ENCODE measurements around the gene ARMC7.
"Not testable (repeated sequence)": the region's sequence is repeated elsewhere in the genome, so short reads cannot be mapped to it uniquely, and the experiment has no call there.

The ARMC7 gene

DNA sequence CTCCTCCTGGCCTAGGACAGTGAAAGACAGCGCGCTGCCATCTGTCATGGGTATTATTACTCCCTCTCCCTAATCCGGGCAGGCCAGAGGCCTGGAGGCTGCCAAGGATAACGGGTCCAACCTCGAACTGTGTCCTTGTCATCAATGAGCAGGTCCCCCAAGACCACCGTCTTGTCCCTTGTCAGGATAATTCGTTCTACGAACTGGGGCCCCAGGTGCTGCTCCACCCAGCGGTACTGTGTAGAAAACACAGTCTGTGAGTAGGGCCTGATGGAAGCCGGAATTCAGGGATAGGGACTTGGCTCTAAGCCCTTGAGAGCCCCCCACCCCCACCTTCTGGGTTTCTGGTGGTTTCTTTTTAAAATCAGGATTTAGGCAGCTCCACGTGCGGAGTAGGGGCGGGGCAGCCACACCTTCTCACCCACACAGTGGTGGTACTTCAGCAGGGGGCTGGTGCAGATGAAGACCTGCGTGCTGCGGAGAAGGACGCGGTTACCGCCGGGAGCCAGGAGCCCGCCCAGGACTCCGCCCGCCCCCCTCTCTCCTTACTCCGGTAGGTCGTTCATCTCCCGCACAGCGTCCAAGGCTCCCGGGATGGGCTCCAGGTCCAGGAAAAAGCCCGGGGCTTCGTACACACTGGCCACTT, 21.0 kb downstream of the ARMC7 start:
- no peak for FAIRE-seq

DNA sequence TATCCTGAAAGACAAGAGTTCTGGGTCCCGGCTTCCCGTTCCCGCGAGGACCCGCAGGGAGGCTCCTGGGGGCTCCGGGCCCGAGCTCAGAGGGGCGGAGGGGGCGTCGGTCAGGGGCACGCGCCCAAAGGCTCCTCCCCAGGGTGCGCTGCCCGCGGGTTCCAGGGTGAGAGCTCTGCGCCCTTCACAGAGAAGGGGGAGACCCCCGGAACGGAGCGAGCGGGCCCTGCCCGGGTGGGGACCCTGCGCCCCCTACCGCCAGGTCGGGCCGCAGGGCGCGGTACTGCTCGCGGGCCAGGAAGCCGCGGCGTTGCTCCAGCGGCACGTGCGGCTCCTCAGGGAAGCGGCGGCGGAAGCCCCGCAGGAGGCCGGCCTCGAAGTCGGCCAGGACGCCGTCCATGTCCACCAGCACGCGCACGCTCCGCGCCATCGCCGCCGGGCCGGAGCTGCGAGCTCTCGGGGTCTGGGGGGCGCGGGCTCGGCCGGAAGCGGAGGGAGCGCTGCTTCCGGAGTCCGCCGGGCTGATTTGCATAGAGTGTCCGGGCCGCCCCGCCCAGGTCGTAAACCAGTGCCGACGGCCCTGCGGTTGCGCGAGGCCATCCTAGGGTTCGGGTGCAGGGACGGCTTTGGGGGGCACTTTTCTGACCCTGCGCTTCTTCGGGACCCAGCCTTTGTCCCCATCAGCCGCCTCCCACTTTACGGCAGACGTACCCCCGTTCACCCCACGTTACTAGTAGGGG, 21.7 kb downstream of the ARMC7 start, which contains the start of gene NT5C:
Gene NT5C, minus strand, starts transcription at position 465 of the 740 bp plus-strand sequence. Its CDS starts 35 bp downstream, at position 430.
- no peak for FAIRE-seq

DNA sequence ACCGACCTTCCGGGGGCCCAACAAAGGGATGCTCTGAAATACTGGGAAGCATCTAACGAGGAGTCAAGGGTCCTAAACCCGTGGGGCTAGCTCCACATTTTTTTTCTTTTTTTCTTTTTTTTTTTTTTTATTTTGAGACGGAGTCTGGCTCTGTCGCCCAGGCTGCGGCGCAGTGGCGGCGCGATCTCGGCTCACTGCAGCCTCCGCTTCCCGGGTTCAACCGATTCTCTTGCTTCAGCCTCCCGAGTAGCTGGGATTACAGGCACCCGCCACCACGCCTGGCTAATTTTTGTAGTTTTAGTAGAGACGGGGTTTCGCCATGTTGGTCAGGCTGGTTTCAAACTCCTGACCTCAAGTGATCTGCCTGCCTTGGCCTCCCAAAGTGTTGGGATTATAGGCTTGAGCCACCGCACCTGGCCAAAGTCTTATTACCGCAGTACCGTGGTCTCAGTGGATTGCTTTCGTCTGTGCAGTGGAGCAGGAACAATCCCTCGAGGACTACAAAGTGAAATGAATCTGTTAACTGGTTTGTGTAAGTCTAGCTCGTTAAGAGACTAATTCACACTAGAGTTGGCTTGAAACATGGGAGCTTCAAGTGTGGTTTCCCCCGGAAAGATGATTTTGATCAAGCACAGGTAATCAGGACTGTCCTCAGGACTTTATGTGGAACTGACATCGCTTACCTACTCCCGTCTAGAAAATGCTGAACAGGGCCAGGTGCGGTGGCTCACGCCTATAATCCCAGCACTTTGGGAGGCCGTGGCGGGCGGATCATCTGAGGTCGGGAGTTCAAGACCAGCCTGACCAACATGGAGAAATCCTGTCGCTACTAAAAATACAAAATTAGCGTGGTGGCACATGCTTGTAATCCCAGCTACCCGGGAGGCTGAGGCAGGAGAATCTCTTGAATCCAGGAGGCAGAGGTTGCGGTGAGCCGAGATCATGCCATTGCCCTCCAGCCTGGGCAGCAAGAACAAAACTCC, 22.5 kb downstream of the ARMC7 start:
- FAIRE-seq: not testable (repeated sequence)

DNA sequence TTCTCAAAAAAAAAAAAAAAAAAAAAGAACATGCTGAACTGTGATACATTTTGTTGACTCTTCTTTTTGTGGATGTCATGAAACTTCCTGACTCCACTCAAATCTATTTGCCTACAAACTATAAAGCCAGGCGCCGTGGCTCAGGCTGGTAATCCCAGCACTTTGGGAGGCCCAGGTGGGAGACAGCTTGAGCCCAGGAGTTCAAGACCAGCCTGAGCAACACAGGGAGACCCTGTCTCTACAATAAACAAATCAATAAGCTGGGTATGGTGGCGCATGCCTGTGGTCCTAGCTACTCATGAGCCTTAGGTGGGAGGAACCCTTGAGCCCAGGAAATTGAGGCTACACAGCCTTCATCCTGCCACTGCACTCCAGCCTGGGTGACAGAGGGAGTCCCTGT, 23.2 kb downstream of the ARMC7 start:
- FAIRE-seq: no peak

DNA sequence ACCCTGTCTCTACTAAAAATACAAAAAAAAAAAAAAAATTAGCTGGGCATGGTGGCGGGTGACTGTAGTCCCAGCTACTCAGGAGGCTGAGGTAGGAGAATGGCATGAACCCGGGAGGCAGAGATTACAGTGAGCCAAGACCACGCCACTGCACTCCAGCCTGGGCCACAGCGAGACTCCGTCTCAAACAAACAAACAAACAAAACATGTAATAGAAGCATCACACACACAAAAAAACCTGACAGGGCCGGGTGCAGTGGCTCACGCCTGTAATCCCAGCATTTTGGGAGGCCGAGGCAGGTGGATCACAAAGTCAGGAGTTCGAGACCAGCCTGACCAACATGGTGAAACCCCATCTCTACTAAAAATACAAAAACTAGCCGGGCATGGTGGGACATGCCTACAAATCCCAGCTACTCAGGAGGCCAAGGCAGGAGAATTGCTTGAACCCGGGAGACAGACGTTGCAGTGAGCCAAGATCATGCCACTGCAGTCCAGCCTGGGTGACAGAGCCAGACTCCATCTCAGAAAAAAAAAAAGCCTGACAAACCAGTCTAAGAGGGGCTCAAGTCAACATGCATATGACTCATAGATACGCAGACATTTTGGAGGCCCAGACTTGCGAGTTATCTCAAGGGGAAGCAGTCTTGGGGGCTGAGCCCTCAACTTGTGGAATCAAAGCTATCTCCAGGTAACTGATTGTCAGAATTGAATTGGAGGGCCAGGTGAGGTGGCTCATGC, 24.0 kb downstream of the ARMC7 start:
- not testable (repeated sequence) for FAIRE-seq

DNA sequence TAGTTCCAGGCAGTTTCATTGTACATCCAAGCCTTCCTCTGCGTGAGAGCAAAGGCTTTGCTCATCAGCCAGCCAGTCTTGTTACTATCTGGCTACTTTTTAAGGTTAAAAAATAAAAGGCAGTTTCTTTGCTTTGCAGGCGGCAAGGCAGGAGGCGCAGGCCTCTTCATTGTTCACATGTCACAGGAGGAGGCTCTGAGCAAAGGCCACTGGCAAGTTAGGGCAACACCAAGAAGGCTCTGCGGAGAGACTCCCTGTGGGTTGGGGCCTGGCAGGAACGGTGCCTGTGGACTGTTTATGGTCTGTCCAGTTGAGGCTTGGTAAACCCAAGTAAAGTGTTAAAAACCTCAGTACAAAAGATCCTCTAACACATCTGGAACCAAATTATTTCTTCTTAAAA, 25.7 kb downstream of the ARMC7 start:
- no peak for FAIRE-seq

DNA sequence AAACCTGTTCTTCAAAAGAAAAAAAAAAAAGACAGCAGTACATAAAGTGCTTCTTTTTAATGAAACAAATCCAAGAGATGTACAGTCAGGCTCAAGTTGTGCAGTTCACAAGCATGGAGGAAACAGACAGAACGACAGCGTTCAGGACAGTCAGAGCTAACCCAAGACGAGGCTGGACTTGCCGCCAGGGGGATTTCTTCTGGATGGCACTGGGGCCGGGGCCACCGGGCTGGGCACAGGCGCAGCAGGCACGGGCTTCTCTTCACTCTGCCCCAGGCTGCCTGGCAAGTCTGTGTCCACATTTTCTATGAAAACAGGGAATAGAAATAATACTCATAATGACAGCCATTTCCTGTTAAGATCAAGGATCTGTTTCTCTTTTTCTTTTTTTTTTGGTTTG, 26.2 kb downstream of the ARMC7 start:
- no peak for FAIRE-seq

DNA sequence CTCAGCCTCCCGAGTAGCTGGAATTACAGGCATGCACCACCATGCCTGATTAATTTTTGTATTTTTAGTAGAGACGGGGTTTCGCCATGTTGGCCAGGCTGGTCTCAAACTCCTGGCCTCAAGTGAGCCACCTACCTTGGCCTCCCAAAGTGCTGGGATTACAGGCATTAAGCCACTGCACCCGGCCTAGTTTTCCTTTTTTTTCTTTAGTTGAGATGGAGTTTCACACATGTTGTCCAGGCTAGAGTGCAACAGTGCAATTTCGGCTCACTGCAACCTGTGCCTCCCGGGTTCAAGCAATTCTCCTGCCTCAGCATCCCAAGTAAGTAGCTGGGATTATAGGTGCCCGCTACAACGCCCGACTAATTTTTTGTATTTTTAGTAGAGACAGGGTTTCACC, 28.0 kb downstream of the ARMC7 start:
- not testable (repeated sequence) for FAIRE-seq

DNA sequence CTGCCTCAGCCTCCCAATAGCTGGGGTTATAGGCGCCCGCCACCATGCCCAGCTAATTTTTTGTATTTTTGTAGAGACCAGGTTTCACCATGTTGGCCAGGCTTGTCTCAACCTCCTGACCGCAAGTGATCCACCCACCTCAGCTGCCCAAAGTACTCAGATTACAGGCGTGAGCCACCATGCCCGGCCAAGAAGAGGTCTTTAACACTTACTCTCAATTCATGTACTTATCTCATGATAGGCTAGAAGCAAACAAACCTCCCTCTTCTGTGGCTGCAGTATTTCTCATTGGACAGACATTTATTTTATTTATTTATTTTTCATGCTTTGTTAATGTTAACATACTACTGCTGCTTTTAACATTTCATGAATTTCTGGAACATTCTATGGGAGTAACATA, 28.8 kb downstream of the ARMC7 start:
- FAIRE-seq: no peak

DNA sequence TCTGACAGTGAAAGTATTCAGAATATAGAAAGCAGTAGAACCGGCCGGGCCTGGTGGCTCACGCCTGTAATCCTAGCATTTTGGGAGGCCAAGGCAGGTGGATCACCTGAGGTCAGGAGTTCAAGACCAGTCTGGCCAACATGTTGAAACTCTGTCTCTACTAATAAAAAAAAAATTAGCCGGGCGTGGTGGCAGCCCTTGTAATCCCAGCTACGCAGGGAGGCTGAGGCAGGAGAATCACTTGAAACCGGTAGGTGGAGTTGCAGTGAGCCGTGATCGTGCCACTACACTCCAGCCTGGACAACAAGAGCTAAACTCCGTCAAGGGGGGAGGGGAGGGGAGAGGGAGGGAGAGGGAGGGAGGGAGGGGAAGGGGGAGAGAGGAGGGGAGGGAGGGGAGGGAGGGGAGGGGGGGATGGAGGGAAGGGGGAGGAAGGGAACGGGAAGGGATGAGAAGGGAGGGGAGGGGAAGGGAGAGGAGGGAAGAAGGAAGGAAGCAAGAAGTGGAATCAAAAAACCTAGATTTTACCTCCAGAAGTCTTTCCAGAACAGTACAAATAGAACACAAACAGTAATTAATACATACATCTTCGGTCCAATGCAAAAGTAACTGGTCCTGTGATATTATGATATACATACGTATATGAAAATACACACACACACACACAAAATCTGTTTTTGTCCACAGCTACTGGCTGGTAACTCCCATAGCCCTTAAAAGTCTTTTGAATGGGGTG, 32.6 kb downstream of the ARMC7 start:
- FAIRE-seq: no peak

DNA sequence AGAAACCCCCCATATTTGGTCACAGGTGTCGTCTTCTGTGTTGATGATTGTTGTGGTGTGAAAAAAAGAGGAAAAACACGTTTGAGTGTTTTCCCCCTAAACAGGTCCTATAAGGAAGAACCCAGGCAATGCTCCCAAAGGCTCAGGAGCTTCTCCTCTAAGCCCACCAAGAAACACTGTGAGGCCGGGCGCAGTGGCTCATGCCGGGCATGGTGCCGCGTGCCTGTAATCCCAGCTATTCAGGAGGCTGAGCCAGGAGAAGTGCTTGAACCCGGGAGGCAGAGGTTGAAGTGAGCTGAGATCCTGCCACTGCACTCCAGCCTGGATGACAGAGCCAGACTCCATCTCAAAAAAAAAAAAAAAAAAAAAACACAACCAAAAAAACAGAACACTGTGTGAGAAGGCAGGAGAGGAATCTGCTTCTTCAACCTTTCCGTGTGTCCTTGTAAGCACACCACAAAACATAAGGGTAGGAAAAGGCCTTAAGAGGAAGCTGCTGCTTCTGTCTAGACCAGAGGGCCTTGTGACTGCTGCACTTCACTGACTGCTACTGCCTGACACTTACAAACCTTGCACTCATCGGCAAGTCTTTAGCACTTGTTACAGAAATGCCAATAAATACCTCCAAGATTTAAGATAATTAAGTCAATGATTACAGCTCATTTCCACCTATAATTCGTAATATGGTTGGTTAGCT, 35.2 kb downstream of the ARMC7 start:
- FAIRE-seq: no peak

DNA sequence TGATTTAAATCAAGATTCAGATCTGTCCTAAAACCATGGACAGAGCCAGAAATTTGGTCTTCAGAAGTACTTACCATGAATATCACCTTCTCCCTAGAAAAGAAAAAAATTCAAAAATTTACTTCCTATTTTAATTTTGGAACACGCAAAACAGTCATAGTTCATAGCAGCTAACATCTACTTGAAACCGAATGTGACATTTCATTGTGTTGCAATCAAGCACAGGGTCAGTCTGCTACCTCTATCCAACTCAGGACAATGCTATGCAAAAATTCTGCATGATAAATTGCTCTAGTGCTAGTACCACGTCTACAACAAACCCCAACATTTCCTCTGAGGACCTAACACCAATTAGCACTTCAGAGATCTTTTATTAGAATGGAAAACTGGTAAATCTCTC, 36.8 kb downstream of the ARMC7 start:
- FAIRE-seq: no peak

DNA sequence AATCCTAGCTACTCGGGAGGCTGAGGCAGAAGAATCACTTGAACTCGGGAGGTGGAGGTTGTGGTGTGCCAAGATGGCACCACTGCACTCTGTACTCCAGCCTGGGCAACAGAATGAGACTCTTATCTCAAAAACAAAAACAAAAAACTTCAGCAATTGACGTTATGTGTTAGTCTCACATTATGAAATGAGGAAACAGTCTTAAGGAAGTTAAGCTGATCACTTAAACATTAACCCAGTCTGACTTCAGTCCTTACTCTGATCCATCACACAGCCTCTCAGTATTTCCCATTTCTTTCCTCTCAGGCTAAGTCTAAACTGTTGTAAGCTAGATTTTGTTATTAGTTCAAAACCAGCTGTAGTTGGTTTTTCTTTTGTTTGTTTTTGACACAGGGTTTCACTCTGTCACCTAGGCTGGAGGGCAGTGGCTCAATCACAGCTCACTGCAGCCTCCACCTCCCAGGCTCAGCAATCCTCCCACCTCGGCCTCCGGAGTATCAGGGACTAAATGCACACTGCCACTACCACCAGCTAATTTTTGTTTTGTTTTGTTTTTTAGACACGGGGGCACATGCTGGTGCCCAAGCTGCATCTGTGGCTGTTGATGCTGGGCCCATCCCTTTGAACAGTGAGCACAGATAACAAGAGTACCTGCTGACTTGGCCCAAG, 38.2 kb downstream of the ARMC7 start:
- no peak for FAIRE-seq

DNA sequence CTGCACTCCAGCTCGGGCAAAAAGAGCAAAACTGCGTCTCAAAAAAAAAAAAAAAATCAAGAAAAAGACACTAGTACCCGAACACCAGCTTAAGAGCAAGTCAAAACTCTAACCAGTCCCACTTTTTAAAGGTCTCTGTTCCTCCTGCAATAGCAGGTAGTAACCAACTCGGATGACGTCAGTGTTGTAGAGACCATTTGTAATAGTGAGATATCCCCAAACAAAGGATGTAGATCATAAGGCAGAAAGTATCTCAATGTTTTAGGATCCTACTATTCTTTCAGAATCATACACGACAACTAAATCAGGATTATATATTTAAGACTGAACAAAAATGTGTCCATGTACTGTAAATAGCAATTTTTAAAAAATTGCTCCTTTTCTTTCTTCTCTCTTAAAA, 42.2 kb downstream of the ARMC7 start:
- no peak for FAIRE-seq

DNA sequence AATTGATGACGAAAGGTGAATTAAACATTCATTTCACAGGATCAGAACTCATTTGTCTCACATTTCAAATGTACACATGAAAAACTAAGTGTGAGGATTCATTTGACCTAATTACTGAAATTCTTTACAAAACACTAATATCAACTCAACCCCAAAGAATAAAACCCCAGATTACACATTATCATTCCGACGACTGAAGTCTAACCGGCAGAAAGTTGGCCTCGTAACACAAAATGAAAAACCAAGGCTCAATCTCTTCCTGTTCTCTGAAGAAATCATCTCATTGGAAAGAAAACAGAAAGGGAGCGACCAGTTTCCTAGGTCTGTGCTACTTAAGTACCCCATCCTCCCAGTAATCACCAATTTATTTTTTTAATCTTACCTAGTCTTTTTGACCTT, 42.8 kb downstream of the ARMC7 start:
- FAIRE-seq: no peak

DNA sequence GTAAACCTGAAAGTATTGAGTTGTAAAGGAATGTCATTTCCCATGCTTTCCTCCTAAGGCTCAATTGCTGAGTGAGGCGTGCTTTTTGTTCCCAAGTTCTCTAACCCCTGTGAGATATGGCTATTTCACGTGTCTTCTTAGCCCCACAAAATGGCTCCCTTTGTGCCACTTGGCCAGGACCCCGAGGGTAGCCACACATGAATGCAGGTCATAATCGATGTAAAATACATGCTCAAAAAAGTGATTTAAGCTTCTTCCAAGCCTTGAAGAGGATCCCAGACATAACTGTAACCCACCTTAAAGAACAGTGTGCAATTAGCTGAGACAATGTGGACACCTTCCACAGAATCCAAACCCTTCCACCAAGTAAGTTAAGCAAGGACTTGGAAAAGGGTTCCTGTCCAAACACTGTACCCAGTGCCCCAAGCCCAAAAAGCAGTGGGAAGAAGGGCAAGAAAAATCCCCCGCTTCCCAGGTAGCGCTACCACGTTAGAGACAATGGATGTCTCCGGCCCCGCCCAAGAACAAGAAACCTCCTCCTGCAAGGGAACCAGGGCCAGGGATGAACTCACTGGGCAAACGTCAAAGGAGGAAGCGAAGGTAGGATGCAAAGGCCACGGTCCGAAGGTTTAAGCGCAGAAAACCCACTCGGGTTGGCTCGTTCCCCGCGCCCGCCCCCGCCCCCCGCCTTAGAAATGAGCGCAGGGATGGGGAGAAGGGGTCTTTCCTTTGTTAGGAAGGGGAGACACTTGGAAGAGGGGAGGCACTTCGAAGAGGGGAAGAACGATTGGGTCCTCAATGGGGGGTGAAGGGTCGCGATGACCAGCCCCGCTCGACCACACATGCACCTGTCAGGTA, 43.4 kb downstream of the ARMC7 start:
- FAIRE-seq: no peak

DNA sequence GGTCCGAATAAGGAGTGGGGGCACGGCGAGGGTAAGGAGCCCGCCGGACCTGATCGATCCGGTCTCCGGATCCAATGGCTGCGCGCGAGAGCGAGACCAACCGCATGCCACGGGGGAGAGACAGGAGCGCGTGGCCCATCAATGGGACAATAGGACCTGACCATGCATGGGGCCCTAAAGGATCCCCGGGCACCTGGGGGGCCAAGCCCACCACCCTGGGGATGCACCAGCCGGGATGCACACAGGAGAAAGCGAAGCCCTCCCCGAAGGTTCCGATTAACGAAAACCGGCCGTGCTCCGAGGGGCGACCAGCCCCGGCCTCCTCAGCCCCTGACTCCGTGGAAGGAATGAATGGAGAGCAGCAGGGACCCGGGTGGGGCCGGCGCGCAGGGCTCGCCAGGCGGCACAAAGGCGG, 44.0 kb downstream of the ARMC7 start:
- FAIRE-seq: no peak

DNA sequence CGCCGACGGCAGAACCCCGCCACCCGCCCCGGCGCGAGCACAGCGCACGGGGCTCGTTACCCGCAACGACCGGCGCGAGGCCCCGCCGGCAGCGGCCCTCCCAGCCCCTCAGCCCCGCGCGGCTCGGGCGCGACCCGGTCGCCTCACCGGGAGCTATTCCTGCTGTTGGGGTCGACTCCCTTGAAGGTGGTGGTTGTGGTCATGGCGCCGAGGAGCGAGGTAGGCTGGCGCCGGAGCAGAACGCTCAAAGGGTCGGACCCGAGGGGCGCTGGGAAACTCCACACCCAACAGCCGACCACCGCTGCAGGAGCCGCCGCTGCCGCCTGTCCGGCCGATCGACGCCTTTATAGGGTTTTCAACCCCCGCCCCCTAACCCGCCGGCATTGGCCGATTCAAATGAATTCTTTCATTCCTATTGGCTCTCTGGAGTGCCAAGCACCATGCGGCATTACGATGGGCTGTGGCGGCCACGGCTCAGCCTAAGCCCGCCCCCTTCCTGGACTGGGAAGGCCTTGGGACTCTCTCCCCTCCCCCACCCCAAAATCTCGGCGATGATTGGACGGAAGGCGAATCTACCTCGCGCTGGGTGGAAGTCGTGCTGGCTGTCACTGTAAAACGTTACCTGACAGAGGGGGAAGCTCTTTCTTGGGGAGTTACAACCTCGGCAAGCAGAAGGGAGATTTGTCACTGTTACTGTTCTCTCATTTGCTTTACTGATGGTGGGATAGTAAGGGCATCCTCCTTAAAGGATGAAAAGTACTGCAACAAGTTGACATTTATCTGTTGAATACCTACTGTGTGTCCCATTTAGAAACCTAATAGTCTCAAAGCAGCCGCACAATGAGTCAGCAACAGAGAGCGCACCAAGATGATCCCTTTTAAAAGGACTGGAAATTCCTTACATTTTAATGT, 44.7 kb downstream of the ARMC7 start, which contains the start of gene JPT1:
Gene JPT1, minus strand, starts transcription at position 318 of the 912 bp plus-strand sequence. Its CDS starts 115 bp downstream, at position 203.
- FAIRE-seq: peak; percentile 80

Data from endometrium (tissue), 2 donors.